ENCODE measurements around the gene MEGF10.

DNA sequence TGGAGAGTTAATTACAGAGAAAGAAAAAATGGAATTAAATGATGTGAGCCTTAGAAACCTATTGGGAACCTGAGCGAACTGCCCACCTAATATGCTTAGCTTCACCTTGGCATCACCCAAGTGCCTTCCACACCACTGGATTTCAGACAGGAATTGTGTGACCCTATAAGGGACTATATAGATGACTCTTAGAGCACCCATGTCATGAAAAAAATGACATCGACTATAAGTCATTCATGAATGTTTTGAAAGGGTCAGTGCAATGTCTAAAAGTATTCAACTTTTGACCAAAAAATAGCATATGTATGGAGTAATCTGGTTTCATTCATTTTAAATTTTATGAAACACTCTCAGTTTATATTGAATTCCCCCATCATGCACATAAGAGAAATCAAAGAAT, 145.2 kb downstream of the MEGF10 start:
- TF ChIP-seq CTCF (IDR thresholded peaks at IDR 0.05; ENCODE audit: low read depth, low read length) (no peak), EZH2phosphoT487 (IDR thresholded peaks at IDR 0.05; ENCODE audit: low read depth) (no peak)
